Activated naive CD4-positive, alpha-beta T cell (primary cell): ENCODE data around the gene CDH5.

Source experiments
- DNase-seq, 4 experiments: peaks; one replicate each; lab custom pipeline; 2025; lab: John Stamatoyannopoulos, UW

The CDH5 gene

DNA sequence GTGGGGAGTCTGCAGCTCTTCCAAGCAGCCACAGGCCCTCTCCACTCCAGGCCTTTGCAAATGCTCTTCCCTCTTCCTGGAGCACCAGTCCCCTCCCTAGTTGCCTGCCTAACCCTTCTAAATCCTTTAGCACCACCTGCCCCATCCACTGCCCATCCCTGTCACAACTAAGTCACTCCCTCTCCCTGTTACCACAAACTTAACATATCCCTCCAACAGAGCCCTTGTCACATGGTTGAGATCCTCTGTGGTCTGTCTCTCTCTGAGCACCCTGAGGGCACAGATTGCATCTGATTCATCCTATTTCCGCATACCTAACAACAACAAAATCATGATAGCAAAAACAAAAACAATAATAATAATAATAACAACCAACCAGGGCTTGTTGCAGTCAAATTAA, 49.6 kb downstream of the CDH5 start:
- DNase-seq: no peak

DNA sequence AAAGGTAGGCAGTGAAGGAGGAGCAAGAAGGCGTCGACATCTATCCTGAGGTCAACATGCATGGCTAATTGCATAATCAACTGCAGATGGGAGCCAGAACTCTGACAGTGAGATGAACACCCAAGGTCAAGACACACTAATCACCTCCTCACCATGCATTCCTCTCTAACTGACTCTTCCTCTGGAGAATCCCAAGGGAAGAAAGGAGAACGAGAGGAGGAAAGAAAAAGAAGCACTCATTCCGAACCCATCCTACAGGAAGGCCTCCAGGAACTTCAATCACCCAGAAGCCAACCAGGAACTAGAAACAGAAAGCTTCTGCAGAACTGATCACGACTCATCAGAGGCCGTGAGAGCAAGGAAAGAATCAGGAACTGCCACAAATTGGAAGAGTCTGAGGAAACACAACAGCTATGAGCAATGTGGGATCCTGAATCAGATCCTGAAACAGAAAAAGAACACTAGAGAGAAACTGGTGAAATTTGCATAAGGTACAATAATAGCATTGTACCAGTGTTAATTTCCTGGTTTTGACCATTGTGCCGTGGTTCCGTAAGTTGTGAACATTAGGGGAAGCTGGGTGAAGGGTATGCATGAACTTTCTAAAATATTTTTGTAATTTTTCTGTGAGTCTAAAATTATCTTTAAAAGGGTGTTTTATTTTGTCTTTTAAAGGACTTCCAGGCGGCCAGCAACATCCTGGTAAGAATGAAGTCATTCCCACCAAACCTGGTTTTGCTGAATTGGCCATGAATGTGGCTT, 50.6 kb downstream of the CDH5 start:
- no peak for DNase-seq

DNA sequence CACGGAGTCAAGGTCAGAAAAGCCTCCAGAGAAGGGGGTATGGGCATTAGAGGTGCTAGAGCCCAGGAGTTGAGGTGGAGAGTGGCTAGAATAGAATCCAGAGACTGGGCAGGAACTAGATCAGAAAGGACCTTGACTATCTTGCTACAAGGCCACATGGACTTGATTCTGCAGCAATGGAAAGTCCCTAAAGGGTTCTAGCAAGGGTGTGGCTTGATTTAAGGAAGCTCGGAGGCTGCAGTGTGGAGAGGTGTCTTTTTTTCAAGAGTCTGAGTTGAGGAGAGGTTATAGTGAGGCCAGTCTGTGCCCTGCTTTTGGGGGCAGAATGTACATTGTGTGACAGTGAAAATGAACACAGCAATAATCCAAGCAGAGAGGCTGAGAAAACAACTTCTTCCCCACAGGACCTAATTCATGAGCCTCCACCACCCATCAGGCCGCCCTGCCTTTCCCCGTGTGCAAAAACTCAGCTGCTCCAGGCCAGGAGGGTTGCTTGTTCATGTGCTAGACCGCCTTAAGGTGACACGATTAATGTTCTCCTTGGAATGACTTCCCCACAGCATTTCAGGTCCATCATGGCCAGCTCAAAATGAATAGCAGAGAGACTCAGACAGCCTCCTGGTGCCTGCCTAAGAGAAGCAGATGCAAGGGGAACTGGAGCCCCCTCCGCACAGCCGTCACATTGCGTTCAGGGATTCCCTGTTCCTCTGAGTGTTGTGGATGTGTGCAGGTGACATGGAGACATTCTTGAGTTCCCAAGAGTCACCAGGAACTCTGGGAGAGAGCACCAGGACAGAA, 51.9 kb downstream of the CDH5 start:
- DNase-seq: no peak

- no peak for DNase-seq
These were observed 53.0 kb downstream of the CDH5 start for GRCh38 chr16:66419527-66419926.

- DNase-seq: no peak
These were observed 53.9 kb downstream of the CDH5 start for GRCh38 chr16:66420396-66420795.

GRCh38 chr16:66421891-66422290, 55.4 kb downstream of the CDH5 start:
- DNase-seq: no peak

DNA sequence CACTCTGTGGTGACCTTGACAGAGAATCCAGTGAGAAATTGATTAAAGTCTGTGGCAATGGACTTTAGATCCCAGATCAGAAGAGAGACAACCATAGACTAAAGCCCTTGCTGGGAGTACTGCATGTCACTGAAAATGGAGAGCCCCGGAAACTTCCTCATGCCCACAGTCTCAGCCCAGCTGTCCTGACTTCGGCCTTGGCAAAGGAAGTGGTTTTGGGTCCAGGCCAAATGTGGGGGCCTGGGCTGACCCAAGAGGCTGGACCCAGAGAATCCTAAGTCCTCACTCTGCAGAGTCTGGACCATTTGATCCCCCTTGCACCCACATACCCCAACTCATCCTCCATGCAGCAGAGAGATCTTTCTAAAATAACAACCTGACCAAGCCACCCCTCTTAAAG, 55.9 kb downstream of the CDH5 start:
- no peak for DNase-seq

DNA sequence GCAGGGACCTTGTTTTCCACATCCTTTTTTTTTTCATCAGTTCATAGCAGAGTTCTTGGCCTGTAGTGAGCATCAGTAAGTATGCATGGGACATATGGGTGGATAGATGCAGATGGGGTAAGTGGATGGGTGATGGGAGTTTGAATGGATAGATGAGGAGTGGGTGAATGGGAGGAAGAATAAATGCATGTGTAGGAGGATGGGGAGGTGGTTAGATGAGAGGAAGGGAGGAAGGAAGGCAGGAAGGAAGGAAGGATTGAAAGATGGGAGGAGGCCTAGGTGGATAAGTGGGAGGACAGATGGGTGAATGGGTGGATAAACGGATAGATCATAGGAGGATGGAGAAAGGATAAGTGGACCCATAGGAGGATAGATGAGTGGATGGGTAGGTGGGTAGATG, 56.7 kb downstream of the CDH5 start:
- DNase-seq: no peak

DNA sequence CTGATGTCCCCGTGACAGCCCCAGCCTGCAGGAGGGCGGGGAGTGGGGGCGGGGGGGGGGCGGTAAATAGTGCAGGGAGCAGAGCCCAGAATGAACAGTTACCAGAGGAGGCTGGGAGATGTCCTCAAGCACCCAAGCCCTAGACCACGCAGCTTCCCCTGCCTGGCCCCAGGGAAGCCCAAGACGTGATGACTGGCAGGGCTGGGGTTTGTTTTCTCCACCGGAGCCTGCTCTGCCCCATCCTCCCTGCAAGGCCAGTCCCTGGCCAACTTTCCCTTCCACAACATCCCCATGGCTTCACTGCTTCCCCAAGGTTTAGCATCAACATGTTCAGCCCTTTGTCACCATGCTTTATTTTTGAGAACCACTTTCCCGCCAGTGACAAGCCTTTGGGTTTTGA, 59.2 kb downstream of the CDH5 start:
- DNase-seq: no peak

DNA sequence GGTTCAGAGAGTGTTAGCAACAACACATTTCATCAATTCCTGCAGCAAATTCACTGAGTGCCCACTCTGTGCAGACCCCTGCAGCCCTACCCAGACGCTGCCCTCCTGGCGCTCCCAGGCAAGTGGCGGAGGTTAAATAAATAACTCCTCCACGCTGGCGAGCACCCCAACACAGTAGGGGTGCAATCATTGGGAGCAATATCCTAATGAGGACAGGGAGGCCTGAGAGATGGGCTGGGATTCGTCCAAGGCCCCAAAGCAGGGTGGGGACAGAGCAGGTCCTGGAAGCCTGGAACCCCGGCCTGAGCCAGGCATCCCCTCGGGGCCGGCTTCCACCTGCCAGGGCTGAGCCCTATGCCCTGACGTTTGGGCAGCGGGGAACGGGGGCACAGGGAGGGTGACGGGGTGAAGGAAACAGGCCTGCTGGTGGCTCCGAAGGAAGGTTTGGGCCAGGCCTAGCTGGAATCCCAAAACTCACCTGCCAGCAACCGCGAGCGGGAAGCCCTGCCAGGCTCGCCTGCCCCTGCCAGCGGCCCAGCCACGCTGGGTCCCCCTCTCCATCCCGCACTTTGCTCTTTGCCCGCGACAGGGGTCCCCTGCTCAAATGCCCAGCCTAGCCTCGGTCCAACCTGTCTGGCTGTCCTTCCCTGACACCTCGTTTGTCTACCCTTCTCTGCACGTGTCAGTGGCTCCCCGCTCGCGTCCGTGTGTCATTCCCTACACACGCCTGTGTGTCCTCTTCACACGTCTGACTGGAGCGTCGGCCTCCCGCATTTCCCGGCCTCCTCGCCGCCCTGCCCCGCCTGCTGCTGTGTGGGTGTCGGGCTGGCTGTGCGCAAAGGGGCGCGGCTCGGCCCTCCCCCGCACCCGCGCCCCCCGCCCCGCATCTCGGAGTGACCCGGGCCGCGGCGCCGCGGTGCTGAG, 59.9 kb downstream of the CDH5 start:
- no peak for DNase-seq

- no peak for DNase-seq
These were observed 60.8 kb downstream of the CDH5 start, which contains the start of gene BEAN1 for GRCh38 chr16:66427036-66427860. TSS of gene BEAN1 (plus strand) at chr16:66427295. CDS start at chr16:66437677, 10,382 bp downstream.

DNA sequence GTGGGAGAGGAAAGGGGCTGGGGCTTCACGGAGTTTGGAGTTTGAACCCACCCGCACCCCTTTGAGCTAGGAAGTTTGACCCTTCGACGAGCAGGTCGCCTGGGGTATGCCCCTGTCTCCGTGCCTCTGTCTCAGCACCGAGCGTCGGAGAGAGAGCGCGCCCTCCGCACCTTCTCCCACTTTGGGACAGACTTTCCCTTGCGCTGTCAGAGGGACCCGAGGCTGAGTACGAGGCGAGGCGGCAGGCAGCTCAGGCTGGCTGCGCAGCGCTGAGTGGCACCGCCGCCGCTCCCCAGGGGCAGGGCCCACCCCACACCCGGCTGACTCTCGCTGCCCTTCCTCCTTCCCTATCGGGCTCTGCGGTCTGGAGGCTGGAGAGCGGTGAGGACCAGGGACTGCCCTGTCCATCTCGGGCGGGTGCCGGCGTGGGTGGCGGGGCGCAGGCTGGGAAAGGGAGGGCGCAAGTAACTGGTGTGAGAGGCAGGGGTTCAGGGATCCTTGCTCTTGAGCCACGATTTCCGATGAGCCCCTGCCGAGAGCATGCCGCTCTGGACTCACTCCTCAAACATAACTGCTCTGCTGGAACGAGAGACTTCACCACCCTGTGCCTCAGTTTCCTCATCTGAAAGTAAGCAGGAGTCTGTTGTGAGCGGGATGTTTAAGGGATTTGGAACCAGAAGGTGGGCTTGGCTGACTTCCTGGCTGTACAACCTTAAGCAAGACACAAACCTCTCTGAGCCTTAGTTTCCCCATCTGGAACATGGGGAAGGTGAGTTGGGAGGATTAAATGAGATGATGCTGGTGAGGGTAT, 61.6 kb downstream of the CDH5 start:
- DNase-seq: no peak

DNA sequence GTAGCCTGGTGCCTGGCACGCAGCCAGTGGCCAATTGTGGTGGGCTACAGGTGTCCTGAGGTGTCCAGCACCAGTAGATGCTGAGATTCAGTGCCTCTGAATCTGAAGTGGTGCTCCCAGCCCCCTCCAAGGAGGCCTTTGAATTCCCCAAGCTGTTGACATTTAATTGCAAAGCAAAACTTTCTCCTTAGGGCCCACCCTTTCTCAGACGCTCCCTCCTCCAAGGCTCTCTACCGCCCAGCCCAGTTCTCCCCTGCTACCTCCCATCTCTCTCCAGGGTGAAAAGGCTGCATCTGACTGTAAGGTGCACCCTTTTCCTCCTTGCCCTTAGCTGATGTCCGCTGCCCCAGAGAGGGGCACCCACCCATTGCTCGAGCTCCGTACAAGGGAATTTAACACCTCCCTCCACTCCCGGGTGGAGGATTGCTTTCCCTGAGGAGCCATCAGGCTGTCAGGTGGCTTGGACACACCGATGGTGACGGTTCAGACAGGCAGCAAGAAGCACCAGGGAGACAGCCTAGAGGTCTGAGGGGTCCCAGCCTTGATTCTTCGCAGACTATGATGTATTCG, 62.3 kb downstream of the CDH5 start:
- no peak for DNase-seq

- no peak for DNase-seq
These were observed 62.9 kb downstream of the CDH5 start for GRCh38 chr16:66429290-66429962.

DNA sequence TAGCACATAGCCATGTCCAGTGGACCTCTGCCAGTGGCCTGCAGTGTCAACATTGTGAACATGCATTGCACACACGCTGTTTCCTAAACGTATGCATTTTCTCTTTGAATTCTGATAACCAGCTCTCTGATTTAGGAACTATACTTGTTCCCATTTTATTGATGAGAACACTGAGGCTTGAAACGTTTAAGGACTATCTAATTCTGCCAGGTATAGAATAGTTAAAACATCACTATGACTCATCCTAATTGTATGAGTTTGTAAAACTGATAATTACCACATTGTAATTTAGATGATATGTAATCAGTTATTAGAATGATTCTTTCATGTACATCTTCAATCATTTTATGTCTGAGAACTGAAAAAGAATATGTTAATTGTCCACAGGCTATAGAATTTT, 63.7 kb downstream of the CDH5 start:
- no peak for DNase-seq

DNA sequence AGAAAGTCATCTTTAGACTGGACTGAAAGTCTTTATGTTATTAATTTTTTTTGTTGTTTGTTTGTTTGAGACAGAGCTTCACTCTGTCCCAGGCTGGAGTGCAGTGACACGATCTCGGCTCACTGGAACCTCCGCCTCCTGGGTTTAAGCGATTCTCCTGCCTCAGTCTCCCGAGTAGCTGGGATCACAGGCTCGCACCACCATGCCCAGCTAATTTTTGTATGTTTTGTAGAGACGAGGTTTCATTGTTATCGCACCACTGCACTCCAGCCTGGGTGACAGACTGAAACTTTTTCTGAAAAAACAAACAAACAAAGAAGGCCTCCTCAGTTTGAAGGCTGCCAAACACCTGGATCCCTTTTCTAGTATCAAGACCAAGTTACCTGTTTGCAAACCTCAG, 65.3 kb downstream of the CDH5 start:
- DNase-seq: no peak

GRCh38 chr16:66432429-66432828, 65.9 kb downstream of the CDH5 start:
- DNase-seq: no peak

DNA sequence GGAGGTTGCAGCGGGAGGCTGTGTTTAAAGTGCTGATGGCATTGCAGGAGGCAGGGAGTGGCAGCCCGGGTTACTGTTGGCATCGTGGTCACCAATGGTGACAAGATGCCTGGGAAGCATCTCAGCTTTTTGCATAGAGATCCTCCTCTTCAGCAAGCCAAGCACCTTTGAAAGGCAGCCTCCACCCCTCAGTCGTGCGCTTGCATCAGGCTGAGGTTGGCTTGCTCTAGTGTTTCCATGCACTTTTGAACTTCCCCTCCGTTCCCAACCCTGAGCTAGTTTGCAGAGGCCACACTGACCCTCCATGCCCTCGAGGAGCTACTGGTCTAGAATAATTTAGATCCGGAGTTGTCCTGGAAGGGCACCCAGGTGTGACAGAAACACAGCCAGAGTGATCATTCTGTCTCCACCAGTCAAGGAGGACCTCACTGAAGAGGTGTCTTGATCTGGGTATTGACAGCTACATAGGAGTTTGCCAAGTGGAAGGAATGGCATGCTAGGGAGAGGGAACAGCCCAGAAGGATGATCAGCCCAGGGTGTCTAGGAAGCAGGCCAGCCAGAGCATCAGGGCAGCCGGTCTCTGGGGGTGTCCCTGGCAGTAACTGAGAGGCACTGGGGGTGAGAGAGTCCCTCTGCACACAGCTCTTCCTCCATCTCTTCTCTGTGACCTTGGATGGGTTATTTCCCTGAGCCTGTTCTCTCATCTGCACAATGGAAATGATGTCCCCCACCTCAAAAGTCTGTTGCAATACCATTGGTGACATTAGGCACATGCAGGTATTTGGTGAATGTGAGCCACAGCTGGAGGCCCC, 68.3 kb downstream of the CDH5 start:
- DNase-seq: no peak

GRCh38 chr16:66435896-66436295, 69.4 kb downstream of the CDH5 start:
- no peak for DNase-seq
